ENCODE data around the gene CD320.
"Not testable (repeated sequence)": the region's sequence is repeated elsewhere in the genome, so short reads cannot be mapped to it uniquely, and the experiment has no call there.

Gene CD320

DNA sequence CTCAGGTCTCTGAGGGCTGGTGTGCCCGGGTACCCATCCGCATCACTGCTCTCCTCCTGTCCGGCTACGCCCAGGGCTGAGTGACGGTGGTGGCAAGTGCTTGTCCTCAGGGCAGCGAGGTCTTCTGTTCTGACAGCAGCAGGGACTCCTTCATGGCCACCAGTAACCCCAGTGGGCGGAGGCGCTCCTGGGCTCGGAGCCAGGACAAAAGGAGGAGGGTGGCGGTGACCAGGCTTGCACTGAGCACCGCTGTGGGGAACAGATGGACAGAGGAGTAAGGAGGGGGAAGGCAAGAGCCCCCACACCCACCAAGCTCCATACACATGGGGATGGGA, 5.8 kb downstream of the CD320 start:
- Histone ChIP-seq H3K4ac (ENCODE audit: low read depth, low read length) (no peak overlapping the region), H3K27me3 (ENCODE audit: insufficient read depth, low read length) (no peaks in the 10 kb centered on the region), H3K36me3 (ENCODE audit: control insufficient read depth in 1 of 2, insufficient read depth in 2 of 2, low read length in 2 of 2) (peaks cover 3 to 5% of the 10 kb centered on the region in 2 experiments), H3K18ac (ENCODE audit: low read length) (no peak overlapping the region), H3K4me3 (ENCODE audit: low read depth, low read length) (no peak overlapping the region), H3K27ac (ENCODE audit: low read depth, low read length) (no peak overlapping the region), H3K79me1 (ENCODE audit: low read length) (no peaks in the 10 kb centered on the region), H2AK5ac (ENCODE audit: low read length) (no peak overlapping the region), H4K8ac (ENCODE audit: low read depth, low read length) (no peak overlapping the region), H3K9me3 (ENCODE audit: insufficient read depth, low read depth, low read length) (peaks cover 2% of the 10 kb centered on the region), H3K23ac (ENCODE audit: low read length) (no peak overlapping the region), H3K9ac (ENCODE audit: low read length) (no peak overlapping the region), H3K4me1 (ENCODE audit: control insufficient read depth in 1 of 2, insufficient read depth in 2 of 2, low read length in 2 of 2) (peaks cover under 1 to 3% of the 10 kb centered on the region in 2 experiments), H4K12ac (ENCODE audit: low read depth, low read length) (no peak overlapping the region), H3K4me2 (ENCODE audit: low read length) (no peak overlapping the region), H3K14ac (ENCODE audit: low read length) (no peak overlapping the region), H2BK120ac (ENCODE audit: insufficient read depth, low read length, poor library complexity) (no peak overlapping the region), H4K91ac (ENCODE audit: low read depth, low read length) (no peak overlapping the region), H3K79me2 (ENCODE audit: control insufficient read depth, insufficient read depth, low read length, poor library complexity) (no peaks in the 10 kb centered on the region), H2AFZ (ENCODE audit: insufficient read depth, low read length, poor library complexity) (no peak overlapping the region), H2BK5ac (ENCODE audit: low read depth, low read length, poor library complexity) (no peak overlapping the region), H2BK12ac (ENCODE audit: low read length) (no peak overlapping the region)
- WGBS (ENCODE audit: extremely low coverage, insufficient coverage, insufficient read length) = no CpG with 5 or more reads among the region's 11 CpGs
- DNase-seq = no peak

GRCh38 chr19:8291337-8291736, 16.8 kb downstream of the CD320 start:
- not testable (repeated sequence) for H3K79me2 ChIP-seq (ENCODE audit: control insufficient read depth, insufficient read depth, low read length, poor library complexity); H3K23ac ChIP-seq (ENCODE audit: low read length); H3K27me3 ChIP-seq (ENCODE audit: insufficient read depth, low read length); H3K9ac ChIP-seq (ENCODE audit: low read length); H3K4me3 ChIP-seq (ENCODE audit: low read depth, low read length); H3K18ac ChIP-seq (ENCODE audit: low read length); DNase-seq; H2BK12ac ChIP-seq (ENCODE audit: low read length); H4K91ac ChIP-seq (ENCODE audit: low read depth, low read length); H3K9me3 ChIP-seq (ENCODE audit: insufficient read depth, low read depth, low read length); H3K27ac ChIP-seq (ENCODE audit: low read depth, low read length); H3K4me2 ChIP-seq (ENCODE audit: low read length); H3K4me1 ChIP-seq (ENCODE audit: control insufficient read depth in 1 of 2, insufficient read depth in 2 of 2, low read length in 2 of 2); H4K12ac ChIP-seq (ENCODE audit: low read depth, low read length); H3K4ac ChIP-seq (ENCODE audit: low read depth, low read length); H2BK5ac ChIP-seq (ENCODE audit: low read depth, low read length, poor library complexity); H3K79me1 ChIP-seq (ENCODE audit: low read length); H2AFZ ChIP-seq (ENCODE audit: insufficient read depth, low read length, poor library complexity); H2AK5ac ChIP-seq (ENCODE audit: low read length); H2BK120ac ChIP-seq (ENCODE audit: insufficient read depth, low read length, poor library complexity); H4K8ac ChIP-seq (ENCODE audit: low read depth, low read length); H3K14ac ChIP-seq (ENCODE audit: low read length); H3K36me3 ChIP-seq (ENCODE audit: control insufficient read depth in 1 of 2, insufficient read depth in 2 of 2, low read length in 2 of 2)
- WGBS (ENCODE audit: extremely low coverage, insufficient coverage, insufficient read length) = no CpG with 5 or more reads among the region's 9 CpGs

DNA sequence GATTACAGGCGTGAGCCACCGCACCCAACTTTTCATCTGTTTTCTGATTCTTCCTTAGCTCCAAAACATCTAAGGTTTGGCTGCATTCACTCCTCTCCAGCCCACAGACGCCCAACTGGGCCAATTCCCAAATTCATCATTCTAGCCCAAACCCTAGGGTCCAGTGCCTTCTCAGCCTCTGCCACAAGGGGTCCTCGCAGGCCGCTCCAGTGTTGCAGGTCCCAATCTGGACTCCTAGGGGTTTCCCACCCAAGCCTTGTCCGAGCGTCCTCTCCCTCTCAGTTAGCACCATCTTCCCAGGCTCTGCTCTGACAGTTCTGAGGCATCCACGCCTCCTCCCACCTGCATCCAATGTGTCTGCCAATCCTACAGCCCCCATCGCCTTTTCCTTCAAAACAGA, 31.6 kb downstream of the CD320 start:
- H2BK120ac ChIP-seq (ENCODE audit: insufficient read depth, low read length, poor library complexity); H3K4me2 ChIP-seq (ENCODE audit: low read length); H2BK12ac ChIP-seq (ENCODE audit: low read length); H3K18ac ChIP-seq (ENCODE audit: low read length); H3K23ac ChIP-seq (ENCODE audit: low read length); H4K12ac ChIP-seq (ENCODE audit: low read depth, low read length); H3K27me3 ChIP-seq (ENCODE audit: insufficient read depth, low read length); H3K9me3 ChIP-seq (ENCODE audit: insufficient read depth, low read depth, low read length); H2BK5ac ChIP-seq (ENCODE audit: low read depth, low read length, poor library complexity); H3K36me3 ChIP-seq (ENCODE audit: control insufficient read depth in 1 of 2, insufficient read depth in 2 of 2, low read length in 2 of 2); H4K91ac ChIP-seq (ENCODE audit: low read depth, low read length); H3K4me3 ChIP-seq (ENCODE audit: low read depth, low read length); H3K4ac ChIP-seq (ENCODE audit: low read depth, low read length); DNase-seq; H3K79me1 ChIP-seq (ENCODE audit: low read length); H3K79me2 ChIP-seq (ENCODE audit: control insufficient read depth, insufficient read depth, low read length, poor library complexity); H2AK5ac ChIP-seq (ENCODE audit: low read length); H4K8ac ChIP-seq (ENCODE audit: low read depth, low read length); H2AFZ ChIP-seq (ENCODE audit: insufficient read depth, low read length, poor library complexity); H3K4me1 ChIP-seq (ENCODE audit: control insufficient read depth in 1 of 2, insufficient read depth in 2 of 2, low read length in 2 of 2); H3K14ac ChIP-seq (ENCODE audit: low read length); H3K27ac ChIP-seq (ENCODE audit: low read depth, low read length); H3K9ac ChIP-seq (ENCODE audit: low read length): not testable (repeated sequence)
- no CpG with 5 or more reads among the region's 9 CpGs for WGBS (ENCODE audit: extremely low coverage, insufficient coverage, insufficient read length)

GRCh38 chr19:8269724-8270123, 38.4 kb downstream of the CD320 start:
- H4K91ac ChIP-seq (ENCODE audit: low read depth, low read length) = no peak overlapping the region
- H2BK5ac ChIP-seq (ENCODE audit: low read depth, low read length, poor library complexity) = no peak overlapping the region
- no peak overlapping the region for H3K18ac ChIP-seq (ENCODE audit: low read length)
- H3K4me3 ChIP-seq (ENCODE audit: low read depth, low read length) = no peak overlapping the region
- H2BK120ac ChIP-seq (ENCODE audit: insufficient read depth, low read length, poor library complexity) = no peak overlapping the region
- H4K8ac ChIP-seq (ENCODE audit: low read depth, low read length) = no peak overlapping the region
- H2AK5ac ChIP-seq (ENCODE audit: low read length) = no peak overlapping the region
- no peak overlapping the region for H2BK12ac ChIP-seq (ENCODE audit: low read length)
- no peaks in the 10 kb centered on the region for H3K36me3 ChIP-seq (ENCODE audit: control insufficient read depth in 1 of 2, insufficient read depth in 2 of 2, low read length in 2 of 2)
- H3K27me3 ChIP-seq (ENCODE audit: insufficient read depth, low read length) = no peaks in the 10 kb centered on the region
- DNase-seq = no peak
- H3K79me1 ChIP-seq (ENCODE audit: low read length) = no peaks in the 10 kb centered on the region
- WGBS (ENCODE audit: extremely low coverage, insufficient coverage, insufficient read length) = no CpG with 5 or more reads among the region's 3 CpGs
- no peaks in the 10 kb centered on the region for H3K79me2 ChIP-seq (ENCODE audit: control insufficient read depth, insufficient read depth, low read length, poor library complexity)
- no peak overlapping the region for H3K27ac ChIP-seq (ENCODE audit: low read depth, low read length)
- H3K4me2 ChIP-seq (ENCODE audit: low read length) = no peak overlapping the region
- no peak overlapping the region for H3K14ac ChIP-seq (ENCODE audit: low read length)
- no peaks in the 10 kb centered on the region for H3K9me3 ChIP-seq (ENCODE audit: insufficient read depth, low read depth, low read length)
- no peak overlapping the region for H2AFZ ChIP-seq (ENCODE audit: insufficient read depth, low read length, poor library complexity)
- H3K9ac ChIP-seq (ENCODE audit: low read length) = no peak overlapping the region
- no peak overlapping the region for H3K23ac ChIP-seq (ENCODE audit: low read length)
- H3K4ac ChIP-seq (ENCODE audit: low read depth, low read length) = no peak overlapping the region
- no peaks in the 10 kb centered on the region for H3K4me1 ChIP-seq (ENCODE audit: control insufficient read depth in 1 of 2, insufficient read depth in 2 of 2, low read length in 2 of 2)
- H4K12ac ChIP-seq (ENCODE audit: low read depth, low read length) = no peak overlapping the region

Data from trophoblast cell (in vitro differentiated cells and primary cell).